ENCODE measurements around the gene PIP5K1A. TPM values are rescaled to one million over a fixed set of nuclear protein-coding genes. Genes with fewer than 3 reads are reported as not detected.
A peak's percentile ranks its signal among the peaks of the same experiment; 100 is the strongest.

The PIP5K1A gene
- total RNA-seq, 1 donor from 2014 or later: 28.5 TPM

DNA sequence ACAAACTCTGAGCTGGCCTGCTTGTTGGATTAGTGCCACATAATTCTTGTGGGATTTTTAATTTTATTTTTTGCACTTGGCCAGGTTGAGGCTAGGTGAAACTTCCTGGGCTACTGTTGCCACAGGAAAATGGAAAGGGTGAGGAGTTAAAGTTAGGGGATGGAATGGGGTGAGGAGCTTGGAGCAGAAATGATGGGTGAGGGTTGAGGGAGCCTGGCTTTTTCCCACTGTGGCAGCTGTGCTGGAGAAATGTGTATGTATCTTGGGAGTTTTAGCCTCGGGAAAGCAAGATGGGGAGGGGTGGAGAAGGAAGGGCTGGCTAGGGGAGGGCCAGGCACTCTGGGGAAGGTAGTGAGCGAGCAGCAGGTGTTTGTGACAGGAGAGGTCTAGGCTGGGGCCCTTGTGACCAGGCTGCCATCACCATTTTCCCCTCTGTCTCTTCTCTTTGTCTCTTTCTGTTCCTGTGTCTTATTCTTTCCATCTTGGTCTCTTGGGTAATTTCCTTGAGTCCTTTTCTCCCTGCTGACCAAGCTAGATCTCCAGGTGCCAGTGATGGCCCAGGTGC is 85.7 kb downstream of the PIP5K1A start:
- intact Hi-C loops (cut with micrococcal nuclease): no loop called here
- Histone ChIP-seq H3K27me3 (ENCODE audit: low read depth) (no peaks in the 10 kb centered on the region), H3K27ac (replicated peaks) (peak overlapping the region; percentile 95), H3K9me3 (replicated peaks) (no peaks in the 10 kb centered on the region), H3K4me1 (peaks cover 31% of the 10 kb centered on the region), H3K4me3 (peak overlapping the region; percentile 91), H3K36me3 (peaks cover 31% of the 10 kb centered on the region)
- no peak for DNase-seq
- TF ChIP-seq, protein P1, sequence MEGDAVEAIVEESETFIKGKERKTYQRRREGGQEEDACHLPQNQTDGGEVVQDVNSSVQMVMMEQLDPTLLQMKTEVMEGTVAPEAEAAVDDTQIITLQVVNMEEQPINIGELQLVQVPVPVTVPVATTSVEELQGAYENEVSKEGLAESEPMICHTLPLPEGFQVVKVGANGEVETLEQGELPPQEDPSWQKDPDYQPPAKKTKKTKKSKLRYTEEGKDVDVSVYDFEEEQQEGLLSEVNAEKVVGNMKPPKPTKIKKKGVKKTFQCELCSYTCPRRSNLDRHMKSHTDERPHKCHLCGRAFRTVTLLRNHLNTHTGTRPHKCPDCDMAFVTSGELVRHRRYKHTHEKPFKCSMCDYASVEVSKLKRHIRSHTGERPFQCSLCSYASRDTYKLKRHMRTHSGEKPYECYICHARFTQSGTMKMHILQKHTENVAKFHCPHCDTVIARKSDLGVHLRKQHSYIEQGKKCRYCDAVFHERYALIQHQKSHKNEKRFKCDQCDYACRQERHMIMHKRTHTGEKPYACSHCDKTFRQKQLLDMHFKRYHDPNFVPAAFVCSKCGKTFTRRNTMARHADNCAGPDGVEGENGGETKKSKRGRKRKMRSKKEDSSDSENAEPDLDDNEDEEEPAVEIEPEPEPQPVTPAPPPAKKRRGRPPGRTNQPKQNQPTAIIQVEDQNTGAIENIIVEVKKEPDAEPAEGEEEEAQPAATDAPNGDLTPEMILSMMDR (IDR thresholded peaks at IDR 0.05; ENCODE audit: borderline replicate concordance): no peak

DNA sequence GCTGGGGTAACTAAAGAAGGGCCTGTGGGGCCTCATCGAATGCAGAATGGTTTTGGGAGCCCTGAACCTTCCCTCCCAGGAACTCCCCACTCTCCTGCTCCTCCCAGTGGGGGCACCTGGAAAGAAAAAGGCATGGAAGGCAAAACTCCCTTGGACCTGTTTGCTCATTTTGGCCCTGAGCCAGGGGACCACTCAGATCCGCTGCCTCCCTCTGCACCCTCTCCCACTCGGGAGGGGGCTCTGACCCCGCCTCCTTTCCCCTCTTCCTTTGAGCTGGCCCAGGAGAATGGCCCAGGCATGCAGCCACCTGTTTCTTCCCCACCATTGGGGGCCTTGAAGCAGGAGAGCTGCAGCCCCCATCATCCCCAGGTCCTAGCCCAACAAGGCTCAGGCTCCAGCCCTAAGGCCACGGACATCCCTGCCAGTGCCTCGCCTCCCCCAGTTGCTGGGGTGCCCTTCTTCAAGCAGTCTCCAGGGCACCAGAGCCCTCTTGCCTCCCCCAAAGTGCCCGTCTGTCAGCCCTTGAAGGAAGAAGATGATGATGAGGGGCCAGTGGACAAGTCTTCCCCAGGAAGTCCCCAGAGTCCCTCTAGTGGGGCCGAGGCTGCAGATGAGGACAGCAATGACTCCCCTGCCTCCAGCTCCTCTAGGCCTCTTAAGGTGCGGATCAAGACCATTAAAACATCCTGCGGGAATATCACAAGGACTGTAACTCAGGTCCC is 88.4 kb downstream of the PIP5K1A start:
- Histone ChIP-seq H3K4me3 (no peak overlapping the region), H3K27ac (replicated peaks) (no peak overlapping the region), H3K4me1 (peaks cover 22% of the 10 kb centered on the region), H3K36me3 (peaks cover 56% of the 10 kb centered on the region), H3K9me3 (replicated peaks) (no peaks in the 10 kb centered on the region), H3K27me3 (ENCODE audit: low read depth) (no peaks in the 10 kb centered on the region)
- TF ChIP-seq, protein P1 (IDR thresholded peaks at IDR 0.05; ENCODE audit: borderline replicate concordance): no peak
- no peak for DNase-seq
- intact Hi-C loops (cut with micrococcal nuclease): no loop called here

DNA sequence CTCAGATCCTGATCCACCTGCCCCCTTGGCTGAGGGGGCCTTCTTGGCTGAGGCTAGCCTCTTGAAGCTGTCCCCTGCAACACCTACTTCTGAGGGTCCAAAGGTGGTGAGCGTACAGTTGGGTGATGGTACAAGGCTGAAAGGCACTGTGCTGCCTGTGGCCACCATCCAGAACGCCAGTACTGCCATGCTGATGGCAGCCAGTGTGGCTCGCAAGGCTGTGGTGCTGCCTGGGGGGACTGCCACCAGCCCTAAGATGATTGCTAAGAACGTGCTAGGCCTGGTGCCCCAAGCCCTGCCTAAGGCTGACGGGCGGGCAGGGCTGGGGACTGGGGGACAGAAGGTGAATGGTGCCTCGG is 89.0 kb downstream of the PIP5K1A start:
- Histone ChIP-seq H3K4me1 (peaks cover 22% of the 10 kb centered on the region), H3K9me3 (replicated peaks) (no peaks in the 10 kb centered on the region), H3K36me3 (peaks cover 62% of the 10 kb centered on the region), H3K27ac (replicated peaks) (no peak overlapping the region), H3K27me3 (ENCODE audit: low read depth) (no peaks in the 10 kb centered on the region), H3K4me3 (no peak overlapping the region)
- no peak for DNase-seq
- intact Hi-C loops (cut with micrococcal nuclease): no loop called here
- TF ChIP-seq, protein P1 (IDR thresholded peaks at IDR 0.05; ENCODE audit: borderline replicate concordance): no peak

DNA sequence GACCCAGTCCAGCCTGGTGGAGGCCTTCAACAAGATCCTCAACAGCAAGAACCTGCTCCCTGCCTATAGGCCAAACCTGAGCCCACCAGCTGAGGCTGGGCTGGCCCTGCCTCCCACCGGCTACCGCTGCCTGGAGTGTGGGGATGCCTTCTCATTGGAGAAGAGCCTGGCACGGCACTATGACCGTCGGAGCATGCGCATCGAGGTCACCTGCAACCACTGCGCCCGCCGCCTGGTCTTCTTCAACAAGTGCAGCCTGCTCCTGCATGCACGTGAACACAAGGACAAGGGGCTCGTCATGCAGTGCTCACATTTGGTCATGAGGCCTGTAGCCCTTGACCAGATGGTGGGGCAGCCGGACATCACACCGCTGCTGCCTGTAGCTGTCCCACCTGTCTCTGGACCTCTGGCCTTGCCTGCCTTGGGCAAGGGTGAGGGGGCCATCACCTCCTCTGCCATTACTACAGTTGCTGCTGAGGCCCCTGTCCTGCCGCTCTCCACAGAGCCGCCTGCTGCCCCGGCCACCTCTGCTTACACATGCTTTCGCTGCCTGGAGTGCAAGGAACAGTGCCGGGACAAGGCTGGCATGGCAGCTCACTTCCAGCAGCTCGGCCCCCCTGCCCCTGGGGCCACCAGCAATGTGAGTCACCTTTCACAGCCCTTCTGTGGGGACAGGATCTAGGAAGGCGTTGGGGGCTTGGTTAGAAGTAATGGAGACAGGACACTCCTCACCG is 89.6 kb downstream of the PIP5K1A start:
- DNase-seq: no peak
- TF ChIP-seq, protein P1 (IDR thresholded peaks at IDR 0.05; ENCODE audit: borderline replicate concordance): no peak
- Histone ChIP-seq H3K9me3 (replicated peaks) (no peaks in the 10 kb centered on the region), H3K36me3 (peaks cover 68% of the 10 kb centered on the region), H3K4me3 (no peak overlapping the region), H3K27me3 (ENCODE audit: low read depth) (no peaks in the 10 kb centered on the region), H3K4me1 (peaks cover 17% of the 10 kb centered on the region), H3K27ac (replicated peaks) (no peak overlapping the region)
- intact Hi-C loops (cut with micrococcal nuclease): no loop called here

DNA sequence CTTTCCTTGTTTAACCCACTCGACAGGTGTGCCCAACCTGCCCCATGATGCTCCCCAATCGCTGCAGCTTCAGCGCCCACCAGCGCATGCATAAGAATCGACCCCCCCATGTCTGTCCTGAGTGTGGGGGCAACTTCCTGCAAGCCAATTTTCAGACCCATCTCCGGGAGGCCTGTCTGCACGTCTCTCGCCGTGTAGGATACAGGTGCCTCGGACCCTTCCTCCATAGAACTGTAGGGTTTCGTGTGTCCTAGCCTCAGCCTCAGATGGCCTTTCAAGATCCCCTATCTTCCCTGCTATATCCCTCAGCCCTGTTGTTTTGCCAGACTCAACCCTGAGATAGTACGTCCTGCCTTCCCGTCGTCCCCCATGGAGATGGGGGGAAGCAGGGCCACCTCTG is 90.2 kb downstream of the PIP5K1A start:
- H3K27ac ChIP-seq (replicated peaks): no peak overlapping the region
- TF ChIP-seq, protein P1 (IDR thresholded peaks at IDR 0.05; ENCODE audit: borderline replicate concordance): no peak
- no peaks in the 10 kb centered on the region for H3K27me3 ChIP-seq (ENCODE audit: low read depth)
- intact Hi-C loops (cut with micrococcal nuclease): no loop called here
- H3K4me3 ChIP-seq: no peak overlapping the region
- H3K9me3 ChIP-seq (replicated peaks): no peaks in the 10 kb centered on the region
- no peak for DNase-seq
- peaks cover 11% of the 10 kb centered on the region for H3K4me1 ChIP-seq
- H3K36me3 ChIP-seq: peaks cover 73% of the 10 kb centered on the region
